ENCODE measurements around the gene PIH1D2. TPM values are rescaled to one million over a fixed set of nuclear protein-coding genes. Genes with fewer than 3 reads are reported as not detected.

Gene PIH1D2
- total and polyA plus RNA-seq, 10 of the 15 experiments (the other 5 are each of a cell fraction or from before 2014, with no cell fraction given): 0.51 to 3.0 (median 1.5) TPM

DNA sequence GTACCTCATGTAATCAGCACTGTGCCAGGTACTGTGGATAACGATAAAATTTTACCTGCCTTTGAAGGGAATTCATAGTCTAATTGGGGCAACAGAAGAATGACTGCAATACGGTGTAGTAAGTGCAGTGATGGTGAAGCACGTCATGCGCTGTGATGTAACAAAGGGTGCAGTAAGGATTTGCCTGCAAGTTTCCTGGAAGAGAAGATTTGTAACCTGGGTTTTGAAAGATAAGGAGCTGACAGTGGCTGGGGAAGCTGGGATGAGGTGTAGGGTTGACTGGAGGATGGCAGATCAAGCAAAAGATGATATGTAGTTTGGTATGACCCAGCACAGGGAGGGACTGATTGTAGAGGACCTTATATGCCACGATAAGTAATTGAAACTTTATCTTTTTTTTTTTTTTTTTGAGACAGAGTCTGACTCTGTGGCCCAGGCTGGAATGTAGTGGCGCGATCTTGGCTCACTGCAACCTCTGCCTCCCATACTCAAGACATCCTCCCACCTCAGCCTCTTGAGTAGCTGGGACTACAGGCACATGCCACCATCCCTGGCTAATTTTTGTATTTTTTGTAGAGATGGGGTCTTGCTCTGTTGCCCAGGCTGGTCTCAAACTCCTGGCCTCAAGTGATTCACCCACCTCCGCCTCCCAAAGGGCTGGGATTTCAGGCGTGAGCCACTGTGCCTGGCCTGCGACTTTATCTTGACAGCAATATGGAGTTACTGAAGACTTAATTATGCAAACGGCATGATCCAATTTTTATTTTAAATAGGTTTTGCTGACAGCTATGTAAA, 24.1 kb upstream of the PIH1D2 start (continued):
- TF ChIP-seq, protein P1, sequence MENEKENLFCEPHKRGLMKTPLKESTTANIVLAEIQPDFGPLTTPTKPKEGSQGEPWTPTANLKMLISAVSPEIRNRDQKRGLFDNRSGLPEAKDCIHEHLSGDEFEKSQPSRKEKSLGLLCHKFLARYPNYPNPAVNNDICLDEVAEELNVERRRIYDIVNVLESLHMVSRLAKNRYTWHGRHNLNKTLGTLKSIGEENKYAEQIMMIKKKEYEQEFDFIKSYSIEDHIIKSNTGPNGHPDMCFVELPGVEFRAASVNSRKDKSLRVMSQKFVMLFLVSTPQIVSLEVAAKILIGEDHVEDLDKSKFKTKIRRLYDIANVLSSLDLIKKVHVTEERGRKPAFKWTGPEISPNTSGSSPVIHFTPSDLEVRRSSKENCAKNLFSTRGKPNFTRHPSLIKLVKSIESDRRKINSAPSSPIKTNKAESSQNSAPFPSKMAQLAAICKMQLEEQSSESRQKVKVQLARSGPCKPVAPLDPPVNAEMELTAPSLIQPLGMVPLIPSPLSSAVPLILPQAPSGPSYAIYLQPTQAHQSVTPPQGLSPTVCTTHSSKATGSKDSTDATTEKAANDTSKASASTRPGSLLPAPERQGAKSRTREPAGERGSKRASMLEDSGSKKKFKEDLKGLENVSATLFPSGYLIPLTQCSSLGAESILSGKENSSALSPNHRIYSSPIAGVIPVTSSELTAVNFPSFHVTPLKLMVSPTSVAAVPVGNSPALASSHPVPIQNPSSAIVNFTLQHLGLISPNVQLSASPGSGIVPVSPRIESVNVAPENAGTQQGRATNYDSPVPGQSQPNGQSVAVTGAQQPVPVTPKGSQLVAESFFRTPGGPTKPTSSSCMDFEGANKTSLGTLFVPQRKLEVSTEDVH (IDR thresholded peaks at IDR 0.05; ENCODE audit: low read depth, partially characterized antibody): no peak
- no peak for TF ChIP-seq STAT1 (conservative IDR thresholded peaks at IDR 0.05)
- TF ChIP-seq SUZ12 (IDR thresholded peaks at IDR 0.05; ENCODE audit: unreplicated experiment): no peak

DNA sequence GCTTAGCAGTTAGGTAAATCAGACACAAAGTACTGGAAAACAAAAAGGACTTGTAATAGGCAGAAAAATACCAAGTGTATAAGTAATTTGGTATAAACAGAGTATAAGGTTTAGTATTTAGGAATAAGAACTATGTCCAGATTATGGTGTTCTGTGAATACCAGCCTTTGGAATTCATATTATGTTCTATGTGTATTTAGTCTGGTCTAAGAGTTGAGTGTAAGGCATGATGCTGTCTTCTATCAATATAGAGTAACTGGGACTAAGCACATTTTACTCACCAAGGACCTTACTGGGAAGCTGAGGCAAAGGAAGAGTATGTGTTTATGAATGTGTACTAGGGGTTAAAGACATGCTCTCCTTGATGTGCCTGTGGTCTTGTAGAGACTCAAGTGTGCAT, 22.4 kb upstream of the PIH1D2 start:
- no peaks in the 10 kb centered on the region for H3K9me3 ChIP-seq (replicated peaks; ENCODE audit: control insufficient read depth, insufficient read depth, low read length)
- no peak overlapping the region for H3K4me2 ChIP-seq (ENCODE audit: control insufficient read depth, insufficient read depth)
- ChIA-PET CTCF (interaction anchor here (1.2 kb wide), 1 partner anchor 17 kb away, joined by 4 read pairs; no protein-coding TSS in a partner anchor), POLR2A (no interaction called here), RAD21 (ENCODE audit: unreplicated experiment) (no interaction called here), SMC1A (ENCODE audit: uncharacterized antibody, unreplicated experiment) (no interaction called here)
- DNase-seq (ENCODE audit: low read depth, low spot score): no peak
- no peaks in the 10 kb centered on the region for H3K27me3 ChIP-seq (replicated peaks in 1 of 2; ENCODE audit: control insufficient read depth in 2 of 2, insufficient read depth in 2 of 2, low read length in 1 of 2)
- H2AFZ ChIP-seq (ENCODE audit: control insufficient read depth, low read depth, low read length): no peak overlapping the region
- no peak overlapping the region for H3K27ac ChIP-seq (ENCODE audit: control insufficient read depth, insufficient read depth)
- no TSS peak for BruUV-seq (replicated peaks)
- no peak for ATAC-seq
- intact Hi-C loops (cut with micrococcal nuclease; ENCODE audit: unreplicated experiment): no loop called here
- no peak for FAIRE-seq
- H3K79me2 ChIP-seq (ENCODE audit: control insufficient read depth, insufficient read depth, low read length): no peaks in the 10 kb centered on the region
- no peak overlapping the region for H3K9ac ChIP-seq (ENCODE audit: control insufficient read depth, insufficient read depth, low read length)
- no peaks in the 10 kb centered on the region for H3K4me1 ChIP-seq (ENCODE audit: control insufficient read depth, insufficient read depth, low read length)
- no peaks in the 10 kb centered on the region for H4K20me1 ChIP-seq (ENCODE audit: control insufficient read depth, insufficient read depth)
- H3K4me3 ChIP-seq: no peak overlapping the region
- in situ Hi-C loops (cut with MboI): no loop called here
- H3K36me3 ChIP-seq (ENCODE audit: control insufficient read depth in 2 of 2, insufficient read depth in 2 of 2, low read length in 1 of 2): peaks cover 0 to 5% of the 10 kb centered on the region in 2 experiments; a peak in 3 of 4 replicates
- TF ChIP-seq SMAD5 (IDR thresholded peaks at IDR 0.05; ENCODE audit: low read depth) (no peak), TARDBP (IDR thresholded peaks at IDR 0.05; ENCODE audit: borderline replicate concordance) (no peak), JUND (IDR thresholded peaks at IDR 0.05; ENCODE audit: low read depth, low read length) (no peak), KLF5 (IDR thresholded peaks at IDR 0.05; ENCODE audit: partially characterized antibody) (no peak), MYB (IDR thresholded peaks at IDR 0.05; ENCODE audit: borderline replicate concordance, low read depth, low read length) (no peak), SPI1 (IDR thresholded peaks at IDR 0.05; ENCODE audit: borderline replicate concordance, insufficient read depth, low read depth, low read length) (no peak)
- TF ChIP-seq, protein P2, sequence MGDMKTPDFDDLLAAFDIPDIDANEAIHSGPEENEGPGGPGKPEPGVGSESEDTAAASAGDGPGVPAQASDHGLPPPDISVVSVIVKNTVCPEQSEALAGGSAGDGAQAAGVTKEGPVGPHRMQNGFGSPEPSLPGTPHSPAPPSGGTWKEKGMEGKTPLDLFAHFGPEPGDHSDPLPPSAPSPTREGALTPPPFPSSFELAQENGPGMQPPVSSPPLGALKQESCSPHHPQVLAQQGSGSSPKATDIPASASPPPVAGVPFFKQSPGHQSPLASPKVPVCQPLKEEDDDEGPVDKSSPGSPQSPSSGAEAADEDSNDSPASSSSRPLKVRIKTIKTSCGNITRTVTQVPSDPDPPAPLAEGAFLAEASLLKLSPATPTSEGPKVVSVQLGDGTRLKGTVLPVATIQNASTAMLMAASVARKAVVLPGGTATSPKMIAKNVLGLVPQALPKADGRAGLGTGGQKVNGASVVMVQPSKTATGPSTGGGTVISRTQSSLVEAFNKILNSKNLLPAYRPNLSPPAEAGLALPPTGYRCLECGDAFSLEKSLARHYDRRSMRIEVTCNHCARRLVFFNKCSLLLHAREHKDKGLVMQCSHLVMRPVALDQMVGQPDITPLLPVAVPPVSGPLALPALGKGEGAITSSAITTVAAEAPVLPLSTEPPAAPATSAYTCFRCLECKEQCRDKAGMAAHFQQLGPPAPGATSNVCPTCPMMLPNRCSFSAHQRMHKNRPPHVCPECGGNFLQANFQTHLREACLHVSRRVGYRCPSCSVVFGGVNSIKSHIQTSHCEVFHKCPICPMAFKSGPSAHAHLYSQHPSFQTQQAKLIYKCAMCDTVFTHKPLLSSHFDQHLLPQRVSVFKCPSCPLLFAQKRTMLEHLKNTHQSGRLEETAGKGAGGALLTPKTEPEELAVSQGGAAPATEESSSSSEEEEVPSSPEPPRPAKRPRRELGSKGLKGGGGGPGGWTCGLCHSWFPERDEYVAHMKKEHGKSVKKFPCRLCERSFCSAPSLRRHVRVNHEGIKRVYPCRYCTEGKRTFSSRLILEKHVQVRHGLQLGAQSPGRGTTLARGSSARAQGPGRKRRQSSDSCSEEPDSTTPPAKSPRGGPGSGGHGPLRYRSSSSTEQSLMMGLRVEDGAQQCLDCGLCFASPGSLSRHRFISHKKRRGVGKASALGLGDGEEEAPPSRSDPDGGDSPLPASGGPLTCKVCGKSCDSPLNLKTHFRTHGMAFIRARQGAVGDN (IDR thresholded peaks at IDR 0.05): no peak
- TF ChIP-seq, protein P3, sequence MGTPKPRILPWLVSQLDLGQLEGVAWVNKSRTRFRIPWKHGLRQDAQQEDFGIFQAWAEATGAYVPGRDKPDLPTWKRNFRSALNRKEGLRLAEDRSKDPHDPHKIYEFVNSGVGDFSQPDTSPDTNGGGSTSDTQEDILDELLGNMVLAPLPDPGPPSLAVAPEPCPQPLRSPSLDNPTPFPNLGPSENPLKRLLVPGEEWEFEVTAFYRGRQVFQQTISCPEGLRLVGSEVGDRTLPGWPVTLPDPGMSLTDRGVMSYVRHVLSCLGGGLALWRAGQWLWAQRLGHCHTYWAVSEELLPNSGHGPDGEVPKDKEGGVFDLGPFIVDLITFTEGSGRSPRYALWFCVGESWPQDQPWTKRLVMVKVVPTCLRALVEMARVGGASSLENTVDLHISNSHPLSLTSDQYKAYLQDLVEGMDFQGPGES (IDR thresholded peaks at IDR 0.05): no peak
- TF ChIP-seq, protein P4, sequence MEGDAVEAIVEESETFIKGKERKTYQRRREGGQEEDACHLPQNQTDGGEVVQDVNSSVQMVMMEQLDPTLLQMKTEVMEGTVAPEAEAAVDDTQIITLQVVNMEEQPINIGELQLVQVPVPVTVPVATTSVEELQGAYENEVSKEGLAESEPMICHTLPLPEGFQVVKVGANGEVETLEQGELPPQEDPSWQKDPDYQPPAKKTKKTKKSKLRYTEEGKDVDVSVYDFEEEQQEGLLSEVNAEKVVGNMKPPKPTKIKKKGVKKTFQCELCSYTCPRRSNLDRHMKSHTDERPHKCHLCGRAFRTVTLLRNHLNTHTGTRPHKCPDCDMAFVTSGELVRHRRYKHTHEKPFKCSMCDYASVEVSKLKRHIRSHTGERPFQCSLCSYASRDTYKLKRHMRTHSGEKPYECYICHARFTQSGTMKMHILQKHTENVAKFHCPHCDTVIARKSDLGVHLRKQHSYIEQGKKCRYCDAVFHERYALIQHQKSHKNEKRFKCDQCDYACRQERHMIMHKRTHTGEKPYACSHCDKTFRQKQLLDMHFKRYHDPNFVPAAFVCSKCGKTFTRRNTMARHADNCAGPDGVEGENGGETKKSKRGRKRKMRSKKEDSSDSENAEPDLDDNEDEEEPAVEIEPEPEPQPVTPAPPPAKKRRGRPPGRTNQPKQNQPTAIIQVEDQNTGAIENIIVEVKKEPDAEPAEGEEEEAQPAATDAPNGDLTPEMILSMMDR (IDR thresholded peaks at IDR 0.05 in 2 of 3, conservative IDR thresholded peaks at IDR 0.05 in 1 of 3; ENCODE audit: control insufficient read depth in 2 of 3, extremely low read depth in 1 of 3, insufficient read depth in 1 of 3, low read depth in 3 of 3, low read length in 3 of 3): no peak

All from GM12878 (cell line).